Retinal pigment epithelial cell (primary cell): ENCODE data around the gene TNFAIP8.

ENCODE experiments used
- DNase-seq: peaks from one replicate; pipeline ENCODE4 v3.0.0-alpha.2; 2010; ENCODE audit warnings: low read depth
- H3K4me3 ChIP-seq: 2 replicates; pipeline ENCODE4 v1.5.1; 2011; ENCODE audit warnings: mild to moderate bottlenecking, low read length, control low read depth, moderate library complexity
- CTCF ChIP-seq: conservative IDR thresholded peaks from 2 replicates; pipeline ENCODE4 v1.5.1; 2011; ENCODE audit warnings: low read depth, low read length, control low read depth, inconsistent platforms

The TNFAIP8 gene

GRCh38 chr5:119356612-119357188 is 881 bp downstream of the TNFAIP8 start:
- no peak for TF ChIP-seq CTCF
- peak overlapping the region; percentile 68 for H3K4me3 ChIP-seq
- no peak for DNase-seq

- TF ChIP-seq CTCF: no peak
- no peak for DNase-seq
- H3K4me3 ChIP-seq: peak overlapping the region; percentile 68
Observed at GRCh38 chr5:119357270-119357669, 1.5 kb downstream of the TNFAIP8 start.

GRCh38 chr5:119357808-119358529 is 2.1 kb downstream of the TNFAIP8 start:
- peak; percentile 66 for DNase-seq
- no peak overlapping the region for H3K4me3 ChIP-seq
- no peak for TF ChIP-seq CTCF

GRCh38 chr5:119358530-119358900 is 2.7 kb downstream of the TNFAIP8 start:
- H3K4me3 ChIP-seq: no peak overlapping the region
- TF ChIP-seq CTCF: no peak
- DNase-seq: no peak

GRCh38 chr5:119358901-119359603 is 3.2 kb downstream of the TNFAIP8 start:
- TF ChIP-seq CTCF: no peak
- DNase-seq: no peak
- no peak overlapping the region for H3K4me3 ChIP-seq

GRCh38 chr5:119359737-119360413 is 4.1 kb downstream of the TNFAIP8 start:
- no peak for TF ChIP-seq CTCF
- DNase-seq: no peak
- H3K4me3 ChIP-seq: no peak overlapping the region
